GM10266 (cell line): ENCODE results near the gene SLMAP.

Source experiments
- DNase-seq: peaks from one replicate; pipeline ENCODE4 v3.0.0; 2012; ENCODE audit errors: extremely low spot score
- CTCF ChIP-seq: IDR thresholded peaks from 2 replicates; pipeline ENCODE4 v1.5.1; 2012; ENCODE audit warnings: mild to moderate bottlenecking, low read depth; ENCODE audit not compliant: control insufficient read depth, insufficient read depth; ENCODE audit errors: missing control alignments

The SLMAP gene

GRCh38 chr3:57768595-57768994 is 12.5 kb downstream of the SLMAP start:
- TF ChIP-seq CTCF, result no peak

GRCh38 chr3:57770009-57770827 is 14.1 kb downstream of the SLMAP start:
- DNase-seq, result no peak
- no peak for TF ChIP-seq CTCF

More at GRCh38 chr3:57768595-57768994, 12.5 kb downstream of the SLMAP start:
- no peak for DNase-seq

GRCh38 chr3:57772251-57772650 is 16.1 kb downstream of the SLMAP start:
- no peak for TF ChIP-seq CTCF
- no peak for DNase-seq

GRCh38 chr3:57777774-57778173 is 21.7 kb downstream of the SLMAP start:
- no peak for DNase-seq
- TF ChIP-seq CTCF, result no peak

- TF ChIP-seq CTCF, result no peak
- no peak for DNase-seq
Measured at GRCh38 chr3:57778494-57778893, 22.4 kb downstream of the SLMAP start.

- DNase-seq, result no peak
- no peak for TF ChIP-seq CTCF
Measured at GRCh38 chr3:57779666-57780065, 23.6 kb downstream of the SLMAP start.
